ENCODE measurements around the gene DNAAF9.

The DNAAF9 gene

GRCh38 chr20:3407771-3408637, 535 bp upstream of the DNAAF9 start:
- no peak overlapping the region; the same call in 1 of the 2 replicates for H3K9ac ChIP-seq (ENCODE audit: low read length)
- H3K36me3 ChIP-seq (ENCODE audit: low read length): no peaks in the 10 kb centered on the region
- H3K9me3 ChIP-seq (ENCODE audit: insufficient read depth, low read length): no peaks in the 10 kb centered on the region
- TF ChIP-seq CTCF (IDR thresholded peaks at IDR 0.05; ENCODE audit: insufficient read depth, low read length, poor library complexity, severe bottlenecking) (no peak), EZH2phosphoT487 (conservative IDR thresholded peaks at IDR 0.05; ENCODE audit: low read length) (no peak)
- H3K4me3 ChIP-seq (ENCODE audit: insufficient read depth, low read length, poor library complexity, severe bottlenecking): peak overlapping the region; percentile 11
- no peak overlapping the region for H2AFZ ChIP-seq (ENCODE audit: low read depth, low read length, severe bottlenecking)
- H3K79me2 ChIP-seq (ENCODE audit: insufficient read depth, low read length): no peaks in the 10 kb centered on the region
- H3K9me2 ChIP-seq (replicated peaks; ENCODE audit: insufficient read depth, low read length): no peaks in the 10 kb centered on the region
- no peaks in the 10 kb centered on the region for H4K20me1 ChIP-seq (ENCODE audit: low read depth, low read length)
- no peaks in the 10 kb centered on the region for H3F3A ChIP-seq (ENCODE audit: insufficient read depth)
- peak overlapping the region; percentile 57 for H3K4me2 ChIP-seq (ENCODE audit: low read depth, low read length, poor library complexity, severe bottlenecking)
- no peak overlapping the region for H3K27ac ChIP-seq (ENCODE audit: low read depth, low read length)
- 0 out of 2 replicates have a peak, but pooled peaks cover 3% of the 10 kb centered on the region for H3K27me3 ChIP-seq (ENCODE audit: low read length)

- no peaks in the 10 kb centered on the region for H3K27me3 ChIP-seq (ENCODE audit: low read length)
- H3K4me3 ChIP-seq (ENCODE audit: insufficient read depth, low read length, poor library complexity, severe bottlenecking): no peak overlapping the region
- no peaks in the 10 kb centered on the region for H3K79me2 ChIP-seq (ENCODE audit: insufficient read depth, low read length)
- H2AFZ ChIP-seq (ENCODE audit: low read depth, low read length, severe bottlenecking): no peak overlapping the region
- TF ChIP-seq EZH2phosphoT487 (conservative IDR thresholded peaks at IDR 0.05; ENCODE audit: low read length) (no peak), CTCF (IDR thresholded peaks at IDR 0.05; ENCODE audit: insufficient read depth, low read length, poor library complexity, severe bottlenecking) (no peak)
- no peak overlapping the region for H3K27ac ChIP-seq (ENCODE audit: low read depth, low read length)
- no peak overlapping the region for H3K4me2 ChIP-seq (ENCODE audit: low read depth, low read length, poor library complexity, severe bottlenecking)
- H3K9me2 ChIP-seq (replicated peaks; ENCODE audit: insufficient read depth, low read length): no peaks in the 10 kb centered on the region
- H3K36me3 ChIP-seq (ENCODE audit: low read length): no peaks in the 10 kb centered on the region
- H4K20me1 ChIP-seq (ENCODE audit: low read depth, low read length): no peaks in the 10 kb centered on the region
- no peaks in the 10 kb centered on the region for H3K9me3 ChIP-seq (ENCODE audit: insufficient read depth, low read length)
- H3K9ac ChIP-seq (ENCODE audit: low read length): no peak overlapping the region
- H3F3A ChIP-seq (ENCODE audit: insufficient read depth): no peaks in the 10 kb centered on the region
Observed at GRCh38 chr20:3406481-3407039, 909 bp downstream of the DNAAF9 start.

GRCh38 chr20:3405696-3406358, 1.6 kb downstream of the DNAAF9 start:
- Histone ChIP-seq H3K9me3 (ENCODE audit: insufficient read depth, low read length) (no peaks in the 10 kb centered on the region), H2AFZ (ENCODE audit: low read depth, low read length, severe bottlenecking) (no peak overlapping the region), H3K9ac (ENCODE audit: low read length) (no peak overlapping the region), H3F3A (ENCODE audit: insufficient read depth) (no peaks in the 10 kb centered on the region), H3K79me2 (ENCODE audit: insufficient read depth, low read length) (no peaks in the 10 kb centered on the region), H3K4me2 (ENCODE audit: low read depth, low read length, poor library complexity, severe bottlenecking) (no peak overlapping the region), H3K27ac (ENCODE audit: low read depth, low read length) (no peak overlapping the region), H3K36me3 (ENCODE audit: low read length) (no peaks in the 10 kb centered on the region), H4K20me1 (ENCODE audit: low read depth, low read length) (no peaks in the 10 kb centered on the region), H3K27me3 (ENCODE audit: low read length) (no peaks in the 10 kb centered on the region), H3K9me2 (replicated peaks; ENCODE audit: insufficient read depth, low read length) (no peaks in the 10 kb centered on the region), H3K4me3 (ENCODE audit: insufficient read depth, low read length, poor library complexity, severe bottlenecking) (no peak overlapping the region)
- no peak for TF ChIP-seq CTCF (IDR thresholded peaks at IDR 0.05; ENCODE audit: insufficient read depth, low read length, poor library complexity, severe bottlenecking)
- TF ChIP-seq EZH2phosphoT487 (conservative IDR thresholded peaks at IDR 0.05; ENCODE audit: low read length): no peak
